Measurements from ENCODE around the gene KL. TPM values are rescaled to one million over a fixed set of nuclear protein-coding genes. Genes with fewer than 3 reads are reported as not detected.

The KL gene
- polyA plus RNA-seq, 1 of the 3 experiments (the other 2 are of a cell fraction) = 0.02 TPM

- TF ChIP-seq REST (IDR thresholded peaks at IDR 0.05; ENCODE audit: low read depth, low read length) (no peak), IRF3 (IDR thresholded peaks at IDR 0.05; ENCODE audit: low read depth, low read length) (no peak), TCF12 (IDR thresholded peaks at IDR 0.05) (no peak), YY1 (IDR thresholded peaks at IDR 0.05; ENCODE audit: low read depth) (no peak)
Observed at GRCh38 chr13:33070713-33071112, 54.5 kb downstream of the KL start (continued).

- Histone ChIP-seq H4K20me1 (ENCODE audit: insufficient read depth) (no peaks in the 10 kb centered on the region), H3F3A (replicated peaks; ENCODE audit: insufficient read depth) (no peaks in the 10 kb centered on the region), H3K27me3 (ENCODE audit: insufficient read depth) (no peaks in the 10 kb centered on the region), H3K9ac (no peak overlapping the region), H3K9me2 (no peaks in the 10 kb centered on the region), H3K36me3 (replicated peaks in 1 of 2; ENCODE audit: control insufficient read depth in 1 of 2, insufficient read depth in 2 of 2, low read length in 1 of 2) (no peaks in the 10 kb centered on the region), H3K4me3 (ENCODE audit: low read depth in 2 of 2, low read length in 1 of 2) (no peak overlapping the region), H3K9me3 (no peaks in the 10 kb centered on the region), H3K4me2 (no peak overlapping the region), H3K79me2 (ENCODE audit: insufficient read depth) (no peaks in the 10 kb centered on the region), H3K4me1 (ENCODE audit: control insufficient read depth in 1 of 2, insufficient read depth in 2 of 2, low read depth in 1 of 2, low read length in 1 of 2) (peaks cover 0 to 19% of the 10 kb centered on the region in 2 experiments; a peak in 2 of 4 replicates), H3K27ac (ENCODE audit: low read depth in 2 of 2, low read length in 1 of 2) (peak overlapping the region in 1 of 2 experiments; percentile 47; a peak in 1 of 4 replicates), H2AFZ (ENCODE audit: low read depth) (no peak overlapping the region)
- ChIA-PET CTCF (interaction anchor here (0.7 kb wide), 1 partner anchor 142 kb away, joined by 3 read pairs; no protein-coding TSS in a partner anchor), POLR2A (no interaction called here)
- 95% methylated on average over 2 of the region's 2 CpGs for WGBS (ENCODE audit: low lambda C conversion rate)
- no peak for DNase-seq
- TF ChIP-seq USF1 (IDR thresholded peaks at IDR 0.05; ENCODE audit: borderline replicate concordance, low read depth) (no peak), CHD2 (IDR thresholded peaks at IDR 0.05; ENCODE audit: low read length, partially characterized antibody) (no peak), SIN3A (IDR thresholded peaks at IDR 0.05; ENCODE audit: borderline replicate concordance, low read depth, low read length) (no peak), SMC3 (IDR thresholded peaks at IDR 0.05; ENCODE audit: low read depth, low read length) (no peak), FOXM1 (IDR thresholded peaks at IDR 0.05; ENCODE audit: low read depth) (no peak), MEF2A (IDR thresholded peaks at IDR 0.05; ENCODE audit: borderline replicate concordance, low read depth) (no peak), RFX5 (IDR thresholded peaks at IDR 0.05; ENCODE audit: low read length) (no peak), POLR2AphosphoS5 (IDR thresholded peaks at IDR 0.05; ENCODE audit: low read depth, low read length) (no peak), FOXJ3 (CRISPR knock-in tag; IDR thresholded peaks at IDR 0.05) (no peak), MXI1 (IDR thresholded peaks at IDR 0.05; ENCODE audit: low read depth, low read length) (no peak)
Observed at GRCh38 chr13:33072282-33072681, 56.1 kb downstream of the KL start.

Measured in SK-N-SH (cell line).